Measurements from ENCODE around the gene RABL6.

GRCh38 chr9:136831002-136831719 is 23.4 kb downstream of the RABL6 start:
- TF ChIP-seq RFX5 (IDR thresholded peaks at IDR 0.05; ENCODE audit: low read depth, low read length) (no peak), POLR2A (IDR thresholded peaks at IDR 0.05; ENCODE audit: low read depth, low read length) (no peak)
- TF ChIP-seq, protein P1, sequence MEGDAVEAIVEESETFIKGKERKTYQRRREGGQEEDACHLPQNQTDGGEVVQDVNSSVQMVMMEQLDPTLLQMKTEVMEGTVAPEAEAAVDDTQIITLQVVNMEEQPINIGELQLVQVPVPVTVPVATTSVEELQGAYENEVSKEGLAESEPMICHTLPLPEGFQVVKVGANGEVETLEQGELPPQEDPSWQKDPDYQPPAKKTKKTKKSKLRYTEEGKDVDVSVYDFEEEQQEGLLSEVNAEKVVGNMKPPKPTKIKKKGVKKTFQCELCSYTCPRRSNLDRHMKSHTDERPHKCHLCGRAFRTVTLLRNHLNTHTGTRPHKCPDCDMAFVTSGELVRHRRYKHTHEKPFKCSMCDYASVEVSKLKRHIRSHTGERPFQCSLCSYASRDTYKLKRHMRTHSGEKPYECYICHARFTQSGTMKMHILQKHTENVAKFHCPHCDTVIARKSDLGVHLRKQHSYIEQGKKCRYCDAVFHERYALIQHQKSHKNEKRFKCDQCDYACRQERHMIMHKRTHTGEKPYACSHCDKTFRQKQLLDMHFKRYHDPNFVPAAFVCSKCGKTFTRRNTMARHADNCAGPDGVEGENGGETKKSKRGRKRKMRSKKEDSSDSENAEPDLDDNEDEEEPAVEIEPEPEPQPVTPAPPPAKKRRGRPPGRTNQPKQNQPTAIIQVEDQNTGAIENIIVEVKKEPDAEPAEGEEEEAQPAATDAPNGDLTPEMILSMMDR (conservative IDR thresholded peaks at IDR 0.05; ENCODE audit: low read depth, low read length) = no peak

Measured in IMR-90 (cell line).